Measurements from ENCODE around the gene IL22. TPM values are rescaled to one million over a fixed set of nuclear protein-coding genes. Genes with fewer than 3 reads are reported as not detected.

The IL22 gene
- total RNA-seq, 1 experiment from 2014 or later, result not detected

- H3K4me2 ChIP-seq (ENCODE audit: insufficient read depth, insufficient read length, low read length), result no peak overlapping the region
- H3K27me3 Mint-ChIP-seq (ENCODE audit: low read depth), result no peaks in the 10 kb centered on the region
- no peak overlapping the region for H2BK12ac ChIP-seq (ENCODE audit: insufficient read length, low read depth, low read length)
- H2BK15ac ChIP-seq (ENCODE audit: low read depth, low read length), result no peak overlapping the region
- H2AFZ ChIP-seq (ENCODE audit: low read length), result no peak overlapping the region
- no peak overlapping the region for H3K27ac Mint-ChIP-seq
- no peak overlapping the region for H3K14ac ChIP-seq (ENCODE audit: insufficient read depth, low read length)
- no peaks in the 10 kb centered on the region for H3K9me3 ChIP-seq (ENCODE audit: control insufficient read depth, low read depth, low read length)
- TF ChIP-seq, protein P1, sequence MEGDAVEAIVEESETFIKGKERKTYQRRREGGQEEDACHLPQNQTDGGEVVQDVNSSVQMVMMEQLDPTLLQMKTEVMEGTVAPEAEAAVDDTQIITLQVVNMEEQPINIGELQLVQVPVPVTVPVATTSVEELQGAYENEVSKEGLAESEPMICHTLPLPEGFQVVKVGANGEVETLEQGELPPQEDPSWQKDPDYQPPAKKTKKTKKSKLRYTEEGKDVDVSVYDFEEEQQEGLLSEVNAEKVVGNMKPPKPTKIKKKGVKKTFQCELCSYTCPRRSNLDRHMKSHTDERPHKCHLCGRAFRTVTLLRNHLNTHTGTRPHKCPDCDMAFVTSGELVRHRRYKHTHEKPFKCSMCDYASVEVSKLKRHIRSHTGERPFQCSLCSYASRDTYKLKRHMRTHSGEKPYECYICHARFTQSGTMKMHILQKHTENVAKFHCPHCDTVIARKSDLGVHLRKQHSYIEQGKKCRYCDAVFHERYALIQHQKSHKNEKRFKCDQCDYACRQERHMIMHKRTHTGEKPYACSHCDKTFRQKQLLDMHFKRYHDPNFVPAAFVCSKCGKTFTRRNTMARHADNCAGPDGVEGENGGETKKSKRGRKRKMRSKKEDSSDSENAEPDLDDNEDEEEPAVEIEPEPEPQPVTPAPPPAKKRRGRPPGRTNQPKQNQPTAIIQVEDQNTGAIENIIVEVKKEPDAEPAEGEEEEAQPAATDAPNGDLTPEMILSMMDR (conservative IDR thresholded peaks at IDR 0.05), result no peak
- no peak overlapping the region for H3K9ac ChIP-seq (ENCODE audit: extremely low read depth, insufficient read length, low read length)
- H4K8ac ChIP-seq (replicated peaks; ENCODE audit: insufficient read length, low read depth, low read length), result no peak overlapping the region
- H3K18ac ChIP-seq (ENCODE audit: insufficient read length, low read depth, low read length), result no peak overlapping the region
- H4K20me1 ChIP-seq (ENCODE audit: control insufficient read depth, insufficient read depth, insufficient read length), result no peaks in the 10 kb centered on the region
- H3K4ac ChIP-seq (ENCODE audit: low read depth, low read length), result no peak overlapping the region
- no peaks in the 10 kb centered on the region for H3K36me3 Mint-ChIP-seq (ENCODE audit: insufficient read depth in 1 of 3, low read depth in 3 of 3)
- no peak for DNase-seq
- H3K9me3 Mint-ChIP-seq, result no peaks in the 10 kb centered on the region
- no peaks in the 10 kb centered on the region for H3K27me3 ChIP-seq (ENCODE audit: insufficient read depth, low read length)
- no peak overlapping the region for H3K56ac ChIP-seq (ENCODE audit: insufficient read length, low read depth, low read length)
- H4K5ac ChIP-seq (ENCODE audit: insufficient read length, low read depth, low read length), result no peak overlapping the region
- H3K27ac ChIP-seq (ENCODE audit: insufficient read length, low read depth, low read length), result no peak overlapping the region
- peaks cover 7% of the 10 kb centered on the region in 2 experiments; a peak in 3 of 4 replicates for H3K4me1 Mint-ChIP-seq
- H2BK120ac ChIP-seq (ENCODE audit: low read depth, low read length, poor library complexity, severe bottlenecking), result no peak overlapping the region
- H3K79me2 ChIP-seq (ENCODE audit: insufficient read depth, low read length), result no peaks in the 10 kb centered on the region
- no peak overlapping the region for H3K23ac ChIP-seq (ENCODE audit: insufficient read length, low read depth, low read length)
- no peak overlapping the region for H3T11ph ChIP-seq (ENCODE audit: low read length)
- H3K4me3 Mint-ChIP-seq, result no peak overlapping the region
- H2BK5ac ChIP-seq (ENCODE audit: insufficient read length, low read length), result no peak overlapping the region
- H2AK5ac ChIP-seq (ENCODE audit: insufficient read length, low read length), result no peak overlapping the region
- H2BK20ac ChIP-seq (ENCODE audit: low read depth, low read length, poor library complexity, severe bottlenecking), result no peak overlapping the region
- no peaks in the 10 kb centered on the region for H3K23me2 ChIP-seq (ENCODE audit: insufficient read length, low read depth, low read length, poor library complexity, severe bottlenecking)
- H3K79me1 ChIP-seq (ENCODE audit: insufficient read depth, low read depth, low read length, poor library complexity, severe bottlenecking), result no peaks in the 10 kb centered on the region
- WGBS (ENCODE audit: extremely low coverage, insufficient read length, low lambda C conversion rate), result no CpG with 5 or more reads among the region's 3 CpGs
- no peak overlapping the region for H4K91ac ChIP-seq (ENCODE audit: insufficient read length, low read depth, low read length)
- H3K4me1 ChIP-seq (ENCODE audit: insufficient read depth, low read length), result no peaks in the 10 kb centered on the region
These were observed 21.7 kb downstream of the IL22 start for GRCh38 chr12:68231691-68232090.
